IPS-20b (cell line): ENCODE measurements around the gene ZNHIT1.
"Not testable (repeated sequence)": the region's sequence is repeated elsewhere in the genome, so short reads cannot be mapped to it uniquely, and the experiment has no call there.

ENCODE experiments used
- H3K27ac ChIP-seq: one replicate; pipeline ENCODE4 v1.5.1; 2013; ENCODE audit warnings: low read length
- H3K27me3 ChIP-seq: 2 replicates; pipeline ENCODE4 v1.6.1; 2013; ENCODE audit warnings: mild to moderate bottlenecking, low read length, inconsistent platforms; ENCODE audit not compliant: insufficient read depth
- H3K36me3 ChIP-seq: 2 replicates; pipeline ENCODE4 v1.6.1; 2013; ENCODE audit warnings: low read depth, mild to moderate bottlenecking, inconsistent platforms, low read length, moderate library complexity; ENCODE audit not compliant: insufficient read depth
- H3K4me1 ChIP-seq: 2 replicates; pipeline ENCODE4 v1.6.1; 2013; ENCODE audit warnings: mild to moderate bottlenecking, control low read depth, inconsistent platforms, low read length, moderate library complexity; ENCODE audit not compliant: insufficient read depth
- H3K4me3 ChIP-seq: 2 replicates; pipeline ENCODE4 v1.5.1; 2013; ENCODE audit warnings: mild to moderate bottlenecking, low read length, inconsistent platforms
- H3K9ac ChIP-seq: 2 replicates; pipeline ENCODE4 v1.6.1; 2013; ENCODE audit warnings: low read depth, mild to moderate bottlenecking, inconsistent platforms, low read length, moderate library complexity
- H3K9me3 ChIP-seq: 2 replicates; pipeline ENCODE4 v1.6.1; 2013; ENCODE audit warnings: mild to moderate bottlenecking, low read depth, low read length, inconsistent platforms; ENCODE audit not compliant: insufficient read depth

Gene ZNHIT1

DNA sequence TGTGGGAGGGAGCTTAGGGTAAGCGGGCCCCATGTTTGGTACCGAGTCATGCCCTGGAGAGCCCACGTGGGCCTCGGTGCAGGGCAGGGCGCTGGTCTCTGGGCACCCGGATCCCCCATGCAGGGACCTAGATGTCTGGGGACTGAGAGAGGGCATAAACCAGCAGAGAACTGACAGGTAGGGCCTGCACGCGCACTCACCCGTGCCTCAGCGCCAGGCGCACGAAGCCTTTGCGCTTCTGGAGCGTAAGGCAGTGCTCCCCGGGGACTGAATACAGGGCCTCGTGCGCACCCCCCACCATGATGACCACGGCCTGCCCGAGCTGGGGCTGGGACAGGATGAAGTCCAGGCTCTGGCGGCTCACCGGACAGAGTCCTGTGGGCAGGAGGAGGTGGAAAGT, 20.0 kb upstream of the ZNHIT1 start:
- H3K36me3 ChIP-seq: no peaks in the 10 kb centered on the region
- peaks cover 4% of the 10 kb centered on the region; the same call in 1 of the 2 replicates for H3K4me1 ChIP-seq
- H3K9ac ChIP-seq: no peak overlapping the region
- H3K4me3 ChIP-seq: no peak overlapping the region
- no peak overlapping the region for H3K27ac ChIP-seq
- peaks cover 23% of the 10 kb centered on the region; the same call in 1 of the 2 replicates for H3K27me3 ChIP-seq
- H3K9me3 ChIP-seq: no peaks in the 10 kb centered on the region

DNA sequence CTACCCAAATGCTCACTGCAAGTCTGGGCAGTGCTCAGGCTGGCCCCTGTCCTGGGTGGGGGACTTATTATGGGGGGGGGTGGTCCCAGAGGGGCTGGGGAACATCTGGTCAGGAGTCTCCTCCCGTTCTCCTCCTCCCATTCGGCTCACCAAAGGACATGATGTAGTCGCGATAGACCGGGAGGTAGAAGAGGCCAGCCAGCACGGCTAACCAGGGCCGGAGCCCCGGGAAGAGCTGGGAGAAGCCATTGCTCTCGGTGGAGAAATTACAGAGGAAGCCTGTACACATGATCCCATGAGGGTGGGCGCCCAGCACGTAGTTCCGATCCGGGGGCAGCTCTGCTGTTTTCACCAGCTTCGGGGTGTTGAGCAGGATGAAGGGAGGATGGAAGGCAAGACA, 19.5 kb upstream of the ZNHIT1 start:
- Histone ChIP-seq H3K4me3 (no peak overlapping the region), H3K9me3 (no peaks in the 10 kb centered on the region), H3K4me1 (peaks cover 4% of the 10 kb centered on the region; the same call in 1 of the 2 replicates), H3K36me3 (no peaks in the 10 kb centered on the region), H3K27ac (no peak overlapping the region), H3K27me3 (peaks cover 27% of the 10 kb centered on the region; the same call in 1 of the 2 replicates), H3K9ac (no peak overlapping the region)

DNA sequence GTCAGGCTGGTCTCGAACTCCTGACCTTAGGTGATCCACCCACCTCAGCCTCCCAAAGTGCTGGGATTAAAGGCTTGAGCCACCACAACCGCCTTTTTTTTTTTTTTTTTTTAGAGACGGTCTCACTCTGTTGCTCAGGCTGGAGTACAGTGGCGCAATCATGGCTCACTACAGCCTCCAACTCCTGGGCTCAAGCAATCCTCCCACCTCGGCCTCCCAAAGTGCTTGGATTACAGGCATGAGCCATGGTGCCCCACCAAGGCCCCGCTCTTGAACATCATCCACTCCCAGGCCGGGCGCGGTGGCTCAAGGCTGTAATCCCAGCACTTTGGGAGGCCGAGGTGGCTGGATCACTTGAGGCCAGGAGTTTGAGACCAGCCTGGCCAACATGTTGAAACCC, 18.4 kb upstream of the ZNHIT1 start:
- H3K9me3 ChIP-seq, H3K36me3 ChIP-seq, H3K4me1 ChIP-seq, H3K9ac ChIP-seq, H3K4me3 ChIP-seq, H3K27ac ChIP-seq: not testable (repeated sequence)
- peaks cover 32% of the 10 kb centered on the region; the same call in 1 of the 2 replicates for H3K27me3 ChIP-seq

DNA sequence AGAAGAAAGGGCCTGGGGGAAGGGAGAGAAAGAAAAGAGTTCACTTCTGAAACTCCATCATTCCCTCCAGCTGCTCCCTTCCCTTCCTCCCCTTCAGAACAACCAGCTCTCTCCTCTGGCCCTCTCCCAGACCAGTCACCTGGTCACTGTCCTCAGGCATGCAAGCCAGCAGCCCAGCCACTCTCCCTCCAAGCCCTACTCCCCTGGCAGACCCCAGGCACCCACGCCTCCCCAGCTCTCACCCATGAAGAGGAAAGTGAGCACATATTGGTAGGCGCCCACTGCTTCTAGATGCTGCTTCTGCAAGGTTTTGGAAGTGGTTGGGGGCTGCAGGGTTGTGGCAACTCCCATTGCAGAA, 17.5 kb upstream of the ZNHIT1 start:
- H3K9me3 ChIP-seq: no peaks in the 10 kb centered on the region
- H3K4me3 ChIP-seq: no peak overlapping the region
- no peaks in the 10 kb centered on the region for H3K36me3 ChIP-seq
- H3K27me3 ChIP-seq: peaks cover 32% of the 10 kb centered on the region; the same call in 1 of the 2 replicates
- H3K9ac ChIP-seq: peak overlapping the region; percentile 3; the same call in 1 of the 2 replicates
- H3K27ac ChIP-seq: no peak overlapping the region
- H3K4me1 ChIP-seq: peaks cover 4% of the 10 kb centered on the region; the same call in 1 of the 2 replicates

DNA sequence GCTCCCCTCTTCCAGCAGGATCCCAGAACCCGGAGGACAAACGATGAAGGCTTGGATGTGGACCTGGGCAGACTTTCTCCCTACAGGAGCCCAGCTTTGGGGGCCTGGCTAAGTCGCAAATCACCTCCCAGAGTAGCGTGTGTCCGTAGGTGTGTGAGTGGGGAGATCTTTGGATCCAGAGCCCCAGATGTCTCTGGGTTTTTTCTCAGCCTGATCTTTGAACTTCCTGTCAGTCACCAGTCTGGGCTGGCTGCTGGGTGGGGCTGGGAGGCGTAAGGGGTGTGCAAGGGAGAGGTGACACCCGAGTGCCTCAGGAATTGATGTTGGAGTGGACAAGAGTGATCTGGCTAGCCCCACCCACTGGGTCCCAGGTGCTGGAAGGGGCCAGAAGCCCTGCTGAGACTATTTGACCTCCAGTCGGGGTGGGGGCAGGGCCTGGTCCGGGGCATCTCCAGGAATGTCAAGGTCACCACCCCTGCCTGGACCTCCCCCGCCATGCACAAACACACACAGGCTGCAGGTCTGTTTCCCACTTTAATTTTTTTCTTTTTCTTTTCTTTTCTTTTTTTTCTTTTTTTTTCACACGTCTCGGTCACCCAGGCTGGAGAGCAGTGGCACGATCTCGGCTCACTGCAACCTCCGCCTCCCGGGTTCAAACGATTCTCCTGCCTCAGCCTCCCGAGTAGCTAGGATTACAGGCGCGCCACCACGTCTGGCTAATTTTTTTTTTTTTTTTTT, 16.9 kb upstream of the ZNHIT1 start, which contains the start of gene MOGAT3:
MOGAT3 (minus strand) TSS at position 175 of the 738 bp plus-strand sequence. CDS start 182 bp downstream, outside the sequence.
- no peak within 1 kb of the TSS for H3K27ac ChIP-seq
- no peaks in the 10 kb centered on the region for H3K9me3 ChIP-seq
- peak within 1 kb of the TSS; percentile 53; the same call in 1 of the 2 replicates for H3K4me3 ChIP-seq
- peaks cover 32% of the 10 kb centered on the region; the same call in 1 of the 2 replicates for H3K27me3 ChIP-seq
- peak within 1 kb of the TSS; percentile 34; the same call in 1 of the 2 replicates for H3K9ac ChIP-seq
- no peaks in the 10 kb centered on the region for H3K36me3 ChIP-seq
- peaks cover 4% of the 10 kb centered on the region; the same call in 1 of the 2 replicates for H3K4me1 ChIP-seq

DNA sequence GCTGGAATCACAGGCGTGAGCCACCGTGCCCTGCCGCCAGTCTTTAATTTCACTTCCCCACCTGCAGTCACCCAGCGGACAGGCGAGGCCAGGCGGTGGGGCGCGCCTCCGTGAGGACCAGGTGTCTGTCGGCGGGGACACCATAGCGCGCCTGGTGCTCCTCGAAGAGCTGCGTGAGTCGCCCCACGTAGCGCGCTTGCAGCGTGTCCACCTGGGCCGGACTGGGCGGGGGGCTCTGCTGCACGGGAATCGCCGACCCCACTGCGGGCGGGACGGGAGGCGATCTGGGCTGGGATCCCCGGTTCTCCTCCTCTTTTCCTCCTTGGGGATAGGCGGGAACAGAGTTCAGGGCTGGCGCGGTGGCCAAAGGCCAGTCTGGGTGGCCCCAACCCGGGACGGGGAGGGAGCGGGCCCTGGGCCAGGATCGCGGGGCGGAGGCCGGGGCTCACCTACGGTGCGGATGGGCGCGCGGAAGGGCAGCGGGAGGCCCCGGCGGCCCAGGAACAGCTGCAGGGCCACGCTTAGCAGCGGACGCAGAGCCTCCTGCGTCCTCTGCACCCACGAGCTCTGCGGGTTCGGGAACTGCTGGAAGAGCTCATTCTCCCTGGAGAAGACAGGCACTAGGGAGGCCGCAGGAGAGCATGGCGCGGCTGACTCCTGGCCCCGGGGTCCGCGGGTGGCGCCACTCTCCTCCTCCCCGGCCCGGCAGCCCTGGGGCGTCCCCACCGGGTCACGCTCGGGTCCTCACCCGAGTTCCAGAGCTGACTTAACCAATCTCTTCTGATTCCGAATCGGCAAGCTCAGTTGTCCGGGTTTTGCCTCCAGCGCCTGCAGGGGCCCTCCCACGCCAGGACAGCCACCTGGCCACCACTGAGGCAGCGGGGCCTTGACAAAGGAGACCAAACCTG, 16.0 kb upstream of the ZNHIT1 start:
- Histone ChIP-seq H3K9ac (peak overlapping the region; percentile 34; the same call in 1 of the 2 replicates), H3K27ac (no peak overlapping the region)

DNA sequence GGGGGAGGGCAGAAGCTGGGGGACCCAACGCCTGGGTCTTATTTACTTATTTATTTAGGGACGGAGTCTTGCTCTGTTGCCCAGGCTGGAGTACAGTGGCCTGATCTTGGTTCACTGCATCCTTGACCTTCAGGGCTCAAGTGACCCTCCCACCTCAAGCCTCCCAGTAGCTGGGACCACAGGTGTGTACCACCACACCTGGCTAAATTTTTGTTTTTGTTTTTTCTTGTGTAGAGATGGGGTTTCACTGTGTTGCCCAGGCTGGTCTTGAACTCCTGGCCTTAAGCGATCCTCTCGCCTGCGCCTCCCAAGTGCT, 15.4 kb upstream of the ZNHIT1 start:
- Histone ChIP-seq H3K9ac (no peak overlapping the region), H3K27ac (no peak overlapping the region), H3K4me3 (no peak overlapping the region), H3K4me1 (peaks cover 4% of the 10 kb centered on the region; the same call in 1 of the 2 replicates), H3K27me3 (peaks cover 32% of the 10 kb centered on the region; the same call in 1 of the 2 replicates), H3K36me3 (no peaks in the 10 kb centered on the region), H3K9me3 (no peaks in the 10 kb centered on the region)

More for the DNA sequence above, 16.0 kb upstream of the ZNHIT1 start:
- peaks cover 4% of the 10 kb centered on the region; the same call in 1 of the 2 replicates for H3K4me1 ChIP-seq
- no peaks in the 10 kb centered on the region for H3K36me3 ChIP-seq
- H3K27me3 ChIP-seq: peaks cover 32% of the 10 kb centered on the region; the same call in 1 of the 2 replicates
- H3K9me3 ChIP-seq: no peaks in the 10 kb centered on the region
- H3K4me3 ChIP-seq: peak overlapping the region; percentile 53; the same call in 1 of the 2 replicates

DNA sequence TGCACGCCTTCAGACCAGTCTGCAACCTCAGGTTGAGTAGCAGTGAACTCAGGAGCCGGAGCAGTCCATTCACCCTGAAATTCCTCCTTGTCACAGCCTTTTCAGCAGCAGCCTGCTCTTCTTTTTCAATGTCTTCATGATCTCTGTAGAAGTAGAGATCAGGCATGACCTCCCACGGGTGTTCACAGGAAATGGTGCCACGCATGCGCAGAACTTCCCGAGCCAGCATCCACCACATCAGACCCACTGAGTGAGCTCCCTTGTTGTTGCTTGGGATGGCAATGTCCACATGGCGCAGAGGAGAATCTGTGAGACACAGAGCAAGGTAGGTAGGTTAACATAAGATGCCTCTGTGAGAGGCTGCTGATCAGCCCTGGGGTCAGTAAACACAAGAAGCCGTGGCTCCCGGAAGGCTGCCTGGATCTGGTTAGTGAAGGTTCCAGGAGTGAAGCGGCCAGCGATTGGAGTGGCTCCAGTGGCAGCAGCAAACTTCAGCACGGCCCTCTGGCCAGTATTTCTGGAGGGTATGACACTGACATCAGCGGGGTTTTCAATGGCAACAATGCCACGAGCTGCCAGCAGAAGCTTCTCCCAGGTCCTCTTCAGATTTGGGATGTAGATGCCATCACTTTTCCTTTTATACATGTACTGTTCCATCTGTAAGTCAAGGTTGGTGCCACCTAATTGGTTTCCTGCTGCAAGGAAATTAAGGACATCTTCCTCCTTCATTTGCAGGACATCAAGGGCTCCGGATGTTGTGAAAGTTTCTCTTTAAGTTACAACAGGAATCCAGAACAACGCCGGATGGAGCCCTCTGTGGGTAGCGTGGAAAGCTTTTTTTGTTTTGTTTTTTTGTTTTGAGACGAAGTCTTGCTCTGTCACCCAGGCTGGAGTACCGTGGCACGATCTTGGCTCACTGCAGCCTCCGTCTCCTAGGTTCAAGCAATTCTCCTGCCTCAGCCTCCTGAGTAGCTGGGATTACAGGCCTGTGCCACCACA, 13.9 kb upstream of the ZNHIT1 start:
- peaks cover 32% of the 10 kb centered on the region; the same call in 1 of the 2 replicates for H3K27me3 ChIP-seq
- not testable (repeated sequence) for H3K36me3 ChIP-seq, H3K27ac ChIP-seq, H3K4me1 ChIP-seq, H3K4me3 ChIP-seq, H3K9me3 ChIP-seq, H3K9ac ChIP-seq

DNA sequence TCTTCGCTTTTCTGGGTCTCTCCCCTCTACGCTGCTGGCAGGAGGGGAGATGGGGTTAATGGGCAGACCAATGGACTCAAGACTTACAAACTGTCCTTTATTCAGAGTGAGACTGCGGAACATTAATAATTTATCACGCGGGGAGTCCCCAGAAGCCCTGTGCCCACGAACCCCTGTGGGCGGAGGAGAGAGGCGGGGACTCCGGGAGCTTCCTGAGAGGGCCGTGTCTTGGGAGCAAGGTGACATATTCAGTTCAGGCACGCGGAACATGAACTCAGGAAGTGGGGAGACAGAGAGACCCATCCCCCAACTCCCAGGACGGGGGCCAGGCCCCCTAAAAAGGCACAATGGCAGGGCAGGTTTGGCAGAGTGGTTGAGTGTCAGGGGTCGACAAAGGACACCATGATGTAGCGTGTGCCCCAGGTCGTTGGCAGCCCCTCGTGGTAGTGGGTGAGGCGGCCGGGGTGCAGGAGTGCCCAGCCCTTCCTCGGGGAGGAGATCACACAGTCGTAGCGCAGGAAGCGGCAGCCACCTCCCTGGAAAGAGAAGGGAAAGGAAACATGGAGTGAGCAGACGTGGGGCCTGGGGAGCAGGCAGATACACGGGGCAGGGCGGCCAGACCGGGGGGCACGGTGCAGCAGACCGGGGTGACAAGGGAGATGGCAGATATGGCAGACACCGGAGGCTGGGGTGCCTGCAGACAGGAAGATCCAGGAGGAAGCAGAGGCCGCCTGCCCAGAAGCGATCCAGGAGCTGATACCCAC, 11.9 kb upstream of the ZNHIT1 start:
- no peaks in the 10 kb centered on the region for H3K9me3 ChIP-seq
- no peak overlapping the region for H3K9ac ChIP-seq
- H3K36me3 ChIP-seq: peaks cover 10% of the 10 kb centered on the region
- no peaks in the 10 kb centered on the region; the same call in 1 of the 2 replicates for H3K4me1 ChIP-seq
- peaks cover 27% of the 10 kb centered on the region; the same call in 1 of the 2 replicates for H3K27me3 ChIP-seq
- no peak overlapping the region for H3K27ac ChIP-seq
- no peak overlapping the region for H3K4me3 ChIP-seq

DNA sequence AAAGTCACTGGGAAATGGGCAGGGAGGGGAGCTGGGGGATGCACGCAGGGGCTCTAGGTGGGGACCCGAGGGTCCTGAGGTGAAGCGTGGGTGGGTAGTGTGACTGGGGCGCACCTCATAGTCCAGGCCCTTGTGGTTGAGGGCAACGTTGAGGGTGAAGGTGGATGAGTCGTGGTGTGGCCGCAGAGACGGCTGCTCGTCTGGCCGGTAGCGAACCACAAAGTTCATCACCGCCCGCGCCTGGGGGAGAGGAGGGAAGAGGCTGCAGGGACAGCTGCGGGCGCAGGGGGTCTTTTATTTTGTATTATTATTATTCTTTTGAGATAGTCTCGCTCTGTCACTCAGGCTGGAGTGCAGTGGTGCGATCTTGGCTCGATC, 11.3 kb upstream of the ZNHIT1 start:
- Histone ChIP-seq H3K9me3 (no peaks in the 10 kb centered on the region), H3K9ac (no peak overlapping the region), H3K27ac (no peak overlapping the region), H3K4me3 (no peak overlapping the region), H3K27me3 (peaks cover 22% of the 10 kb centered on the region; the same call in 1 of the 2 replicates), H3K36me3 (peaks cover 10% of the 10 kb centered on the region), H3K4me1 (no peaks in the 10 kb centered on the region)
